K562 (cell line): ENCODE data around the gene TMEM107. TPM values are rescaled to one million over a fixed set of nuclear protein-coding genes. Genes with fewer than 3 reads are reported as not detected.

Experiments
- BRF1 ChIP-seq: IDR thresholded peaks from 3 replicates; pipeline ENCODE4 v1.6.1; 2011; ENCODE audit warnings: borderline replicate concordance, mild to moderate bottlenecking; ENCODE audit not compliant: insufficient read length; ENCODE audit errors: extremely low read depth
- DIDO1 ChIP-seq: fragments of 450-650 bp; IDR thresholded peaks from 2 replicates; pipeline ENCODE4 v1.6.1; 2016; ENCODE audit warnings: low read depth, missing biosample characterization, missing genetic modification characterization
- DMBX1 ChIP-seq: fragments of 250-450 bp; sonication (Bioruptor Pico); IDR thresholded peaks from 2 replicates; pipeline ENCODE4 v1.8.0; 2022; ENCODE audit warnings: inconsistent platforms, mild to moderate bottlenecking, moderate library complexity, borderline replicate concordance
- E2F8 ChIP-seq: fragments of 450-650 bp; IDR thresholded peaks from 2 replicates; pipeline ENCODE4 v1.7.1; 2018; ENCODE audit warnings: mild to moderate bottlenecking, low read depth; ENCODE audit not compliant: partially characterized antibody
- FOXJ2 ChIP-seq: fragments of 200-800 bp; sonication (Bioruptor generic); IDR thresholded peaks from 2 replicates; pipeline ENCODE4 v1.6.1; 2016; ENCODE audit warnings: missing genetic modification characterization, missing compliant biosample characterization
- HMG20A ChIP-seq: fragments of 450-650 bp; formaldehyde crosslinking; conservative IDR thresholded peaks from 2 replicates; pipeline ENCODE4 v1.4.0; 2020; ENCODE audit warnings: mild to moderate bottlenecking, mixed read lengths
- IRF2 ChIP-seq: sonication (generic); formaldehyde crosslinking; IDR thresholded peaks from 2 replicates; pipeline ENCODE4 v1.8.1; 2022; ENCODE audit warnings: mild to moderate bottlenecking, missing genetic modification reagents
- LCOR ChIP-seq: sonication (generic); formaldehyde crosslinking; IDR thresholded peaks from 2 replicates; pipeline ENCODE4 v1.8.0; 2022; ENCODE audit warnings: mild to moderate bottlenecking, missing genetic modification reagents
- MCM3 ChIP-seq: fragments of 450-650 bp; IDR thresholded peaks from 2 replicates; pipeline ENCODE4 v1.6.1; 2016
- MTA1 ChIP-seq: fragments of 450-650 bp; IDR thresholded peaks from 2 replicates; pipeline ENCODE4 v1.6.1; 2017; ENCODE audit warnings: borderline replicate concordance
- POU5F1 ChIP-seq: fragments of 150-350 bp; IDR thresholded peaks from 2 replicates; pipeline ENCODE4 v1.6.1; 2014; ENCODE audit warnings: borderline replicate concordance, low read length, low read depth, mild to moderate bottlenecking; ENCODE audit not compliant: partially characterized antibody
- PRDM10 ChIP-seq: fragments of 450-650 bp; IDR thresholded peaks from 2 replicates; pipeline ENCODE4 v1.6.1; 2018; ENCODE audit not compliant: partially characterized antibody
- TCFL5 ChIP-seq: fragments of 250-450 bp; sonication (Bioruptor Pico); conservative IDR thresholded peaks from 2 replicates; pipeline ENCODE4 v1.6.1; 2021; ENCODE audit warnings: mild to moderate bottlenecking, moderate library complexity, matching md5 sums
- TSHZ1 ChIP-seq: fragments of 250-450 bp; sonication (Bioruptor Pico); IDR thresholded peaks from 2 replicates; pipeline ENCODE4 v1.4.0; 2020; ENCODE audit warnings: mild to moderate bottlenecking, moderate library complexity
- XRCC4 ChIP-seq: IDR thresholded peaks from one replicate; pipeline ENCODE4 v1.6.1; 2011; ENCODE audit not compliant: insufficient read depth, insufficient read length; ENCODE audit errors: extremely low read depth
- ZBED1 ChIP-seq: IDR thresholded peaks from 2 replicates; pipeline ENCODE4 v1.6.1; 2014
- ZNF239 ChIP-seq: fragments of 250-450 bp; sonication (Bioruptor Pico); IDR thresholded peaks from 2 replicates; pipeline ENCODE4 v1.4.0; 2020; ENCODE audit warnings: mild to moderate bottlenecking
- ZNF3 ChIP-seq: fragments of 250-450 bp; sonication (Bioruptor Pico); IDR thresholded peaks from 2 replicates; pipeline ENCODE4 v1.5.0; 2021; ENCODE audit warnings: mild to moderate bottlenecking, moderate library complexity
- ZNF316 ChIP-seq: fragments of 450-650 bp; IDR thresholded peaks from 2 replicates; pipeline ENCODE4 v1.6.1; 2016
- ZNF324 ChIP-seq: fragments of 250-450 bp; sonication (Bioruptor Pico); IDR thresholded peaks from 2 replicates; pipeline ENCODE4 v1.4.0; 2020; ENCODE audit warnings: mild to moderate bottlenecking
- polyA plus RNA-seq, 8 experiments: library from polyadenylated mRNA; depleted of rRNA in 4 of 8; stranded (reverse) in 5 of 8; unstranded in 3 of 8; fragments of >200 nt; fragmentation: Nextera tagmentation in 2 of 8; fragmentation: Illumina TruSeq in 1 of 8; extraction: Ambion mirVana in 2 of 8; extraction: Trizol in 1 of 8; gene quantifications; 2 replicates each; pipeline versions ENCODE4 v1.2.1 to v1.2.3, GENCODE V29; 2011 to 2014; ENCODE audit warnings: inconsistent platforms in 1 of 8, missing spikeins in 1 of 8
- total RNA-seq, 7 experiments: library from RNA; depleted of rRNA in 6 of 7; stranded (reverse); fragments of >200 nt in 6 of 7; fragmentation: Illumina TruSeq in 2 of 7; extraction: Trizol in 2 of 7; gene quantifications; 2 replicates each; pipeline versions ENCODE4 v1.2.1 to v1.2.3, GENCODE V29; 2011 to 2021; ENCODE audit warnings: low replicate concordance in 1 of 7

The TMEM107 gene
- total and polyA plus RNA-seq, 9 of the 15 experiments (the other 6 are each of a cell fraction or from before 2014, with no cell fraction given) = 7.1 to 26.2 (median 16.9) TPM

- no peak for TF ChIP-seq POU5F1
- no peak for TF ChIP-seq ZNF3 (CRISPR knock-in tag)
- no peak for TF ChIP-seq FOXJ2 (tag)
- no peak for TF ChIP-seq MTA1
- TF ChIP-seq DIDO1 (tag) = no peak
- no peak for TF ChIP-seq XRCC4
- no peak for TF ChIP-seq HMG20A (CRISPR knock-in tag)
- TF ChIP-seq ZNF239 (CRISPR knock-in tag) = no peak
- TF ChIP-seq TSHZ1 (CRISPR knock-in tag) = no peak
- no peak for TF ChIP-seq PRDM10
- TF ChIP-seq DMBX1 (CRISPR knock-in tag) = no peak
- no peak for TF ChIP-seq TCFL5 (CRISPR knock-in tag)
- no peak for TF ChIP-seq ZNF316
- peak; percentile 44 for TF ChIP-seq BRF1
- no peak for TF ChIP-seq MCM3
- no peak for TF ChIP-seq ZBED1
- no peak for TF ChIP-seq LCOR (CRISPR knock-in tag)
- no peak for TF ChIP-seq IRF2 (CRISPR knock-in tag)
- peak; percentile 53 for TF ChIP-seq E2F8
- TF ChIP-seq ZNF324 (CRISPR knock-in tag) = no peak
These were observed 50.8 kb downstream of the TMEM107 start (continued) for GRCh38 chr17:8125154-8125946.
